ENCODE measurements around the gene PLAC8. TPM values are rescaled to one million over a fixed set of nuclear protein-coding genes. Genes with fewer than 3 reads are reported as not detected.
A peak's percentile ranks its signal among the peaks of the same experiment; 100 is the strongest.

Gene PLAC8
- total and polyA plus RNA-seq, 3 experiments from 2014 or later, result 17.8 to 550 (median 19.7) TPM

DNA sequence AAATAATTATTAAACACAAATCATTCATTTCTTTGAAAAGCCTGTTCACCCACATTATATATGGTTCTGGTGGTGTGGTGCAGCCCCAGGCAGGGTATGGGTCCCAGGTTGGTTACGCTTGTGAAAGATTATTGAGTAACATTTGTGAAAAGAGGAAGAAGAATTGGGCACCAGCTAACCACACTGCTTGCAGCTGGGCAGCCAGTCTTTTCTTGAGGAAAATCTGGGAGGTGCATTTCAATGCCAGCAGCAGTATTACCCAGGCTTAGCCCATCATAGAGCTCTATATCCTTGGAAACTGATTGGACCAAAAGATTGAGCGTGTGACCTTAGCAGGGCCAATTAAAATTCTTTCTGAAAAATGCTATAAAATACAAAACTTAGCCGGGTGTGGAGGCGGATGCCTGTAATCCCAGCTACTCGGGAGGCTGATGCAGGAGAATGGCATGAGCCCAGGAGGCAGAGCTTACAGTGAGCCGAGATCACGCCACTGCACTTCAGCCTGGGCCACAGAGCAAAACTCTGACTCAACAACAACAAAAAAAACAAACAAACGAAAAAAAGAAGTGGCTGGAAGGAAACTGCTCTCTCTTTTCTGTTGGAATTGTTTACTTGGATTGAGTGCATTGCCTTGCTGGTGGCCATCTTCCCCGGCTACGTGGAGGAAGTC is 9.7 kb upstream of the PLAC8 start:
- H3K9me3 ChIP-seq (ENCODE audit: low read length), result no peaks in the 10 kb centered on the region
- ChIA-PET CTCF (interaction anchor here (0.7 to 1.2 kb wide), 6 partner anchors 10 to 160 kb away, joined by 3 read pairs; partner anchors contain the start of genes COQ2 and PLAC8), POLR2A (interaction anchor here (0.7 kb wide), 1 partner anchor 757 kb away, joined by 3 read pairs; no protein-coding TSS in a partner anchor)
- no peaks in the 10 kb centered on the region for H3K27me3 ChIP-seq (ENCODE audit: insufficient read depth, low read length, poor library complexity, severe bottlenecking)
- H3K27ac Mint-ChIP-seq, result peak overlapping the region in 3 of 8 donors; percentile 5 to 76 (median 14)
- no peaks in the 10 kb centered on the region for H3K9me3 Mint-ChIP-seq
- H3K36me3 ChIP-seq (ENCODE audit: insufficient read depth, low read length), result no peaks in the 10 kb centered on the region
- no peak for DNase-seq
- H3K36me3 Mint-ChIP-seq, result no peaks in the 10 kb centered on the region
- peaks cover 0 to 3% of the 10 kb centered on the region in 2 donors for H3K27me3 Mint-ChIP-seq
- H3K4me1 Mint-ChIP-seq, result peaks cover 12 to 26% (median 16%) of the 10 kb centered on the region in 3 donors
- H3K4me3 Mint-ChIP-seq, result peak overlapping the region in 2 of 7 donors; percentile 32 to 61
- H3K4me3 ChIP-seq (ENCODE audit: low read length), result no peak overlapping the region
- peaks cover 6% of the 10 kb centered on the region for H3K4me1 ChIP-seq (ENCODE audit: insufficient read depth, low read length)
- no peak overlapping the region for H3K27ac ChIP-seq (ENCODE audit: low read depth, low read length)

DNA sequence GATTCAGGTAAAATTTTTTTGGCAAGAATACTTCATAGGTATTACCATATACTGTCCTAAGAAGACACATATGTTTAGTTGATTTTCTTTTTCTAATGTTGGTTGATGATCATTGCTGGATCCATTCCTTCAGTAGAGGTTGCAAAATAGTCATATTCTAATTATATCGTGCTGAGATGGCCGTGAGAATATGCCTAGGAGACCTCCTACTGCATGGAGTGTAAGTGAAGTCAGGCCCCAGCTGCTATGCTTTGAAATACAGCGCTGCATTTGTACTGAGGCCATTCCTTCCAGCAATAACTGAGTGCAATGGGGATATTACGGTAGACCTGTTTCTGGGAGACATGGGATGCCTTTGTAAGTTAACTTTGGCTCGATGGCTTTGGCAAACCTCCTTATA is 6.7 kb upstream of the PLAC8 start:
- Histone ChIP-seq H3K4me1 (ENCODE audit: insufficient read depth, low read length) (peaks cover 3% of the 10 kb centered on the region), H3K9me3 (ENCODE audit: low read length) (no peaks in the 10 kb centered on the region), H3K36me3 (ENCODE audit: insufficient read depth, low read length) (no peaks in the 10 kb centered on the region), H3K27me3 (ENCODE audit: insufficient read depth, low read length, poor library complexity, severe bottlenecking) (no peaks in the 10 kb centered on the region), H3K4me3 (ENCODE audit: low read length) (no peak overlapping the region), H3K27ac (ENCODE audit: low read depth, low read length) (no peak overlapping the region)
- H3K27ac Mint-ChIP-seq, result no peak overlapping the region
- H3K36me3 Mint-ChIP-seq, result no peaks in the 10 kb centered on the region
- peaks cover 14 to 29% (median 18%) of the 10 kb centered on the region in 3 donors for H3K4me1 Mint-ChIP-seq
- peaks cover 0 to 3% of the 10 kb centered on the region in 2 donors for H3K27me3 Mint-ChIP-seq
- no peaks in the 10 kb centered on the region for H3K9me3 Mint-ChIP-seq
- DNase-seq, result no peak
- ChIA-PET CTCF (interaction anchor here (1.7 kb wide), 1 partner anchor 11 kb away, joined by 4 read pairs; no protein-coding TSS in a partner anchor), POLR2A (no interaction called here)
- H3K4me3 Mint-ChIP-seq, result peak overlapping the region in 1 of 7 donors; percentile 2

DNA sequence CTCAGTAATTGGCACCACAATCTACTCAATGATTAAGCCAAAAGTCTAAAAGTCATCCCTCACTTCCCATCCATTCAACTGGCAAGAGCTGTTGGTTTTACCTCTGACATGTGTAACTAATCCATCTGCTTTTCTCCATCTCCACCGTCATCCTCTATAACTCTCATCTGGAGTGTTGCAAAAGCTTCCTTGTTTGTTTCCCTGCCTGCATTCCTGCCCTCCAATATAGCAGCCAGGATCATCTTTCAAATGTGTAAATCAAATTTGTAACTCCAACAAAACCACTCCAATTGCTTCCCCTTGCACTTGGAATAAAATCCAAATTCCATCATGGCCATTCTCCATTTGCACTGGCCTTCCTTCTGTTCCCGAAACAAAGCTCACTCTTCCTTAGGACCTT is 4.3 kb upstream of the PLAC8 start:
- Histone ChIP-seq H3K9me3 (ENCODE audit: low read length) (no peaks in the 10 kb centered on the region), H3K27me3 (ENCODE audit: insufficient read depth, low read length, poor library complexity, severe bottlenecking) (no peaks in the 10 kb centered on the region), H3K4me1 (ENCODE audit: insufficient read depth, low read length) (peaks cover 17% of the 10 kb centered on the region), H3K27ac (ENCODE audit: low read depth, low read length) (no peak overlapping the region), H3K4me3 (ENCODE audit: low read length) (no peak overlapping the region), H3K36me3 (ENCODE audit: insufficient read depth, low read length) (no peaks in the 10 kb centered on the region)
- Mint-ChIP-seq H3K9me3 (no peaks in the 10 kb centered on the region), H3K27ac (peak overlapping the region in 1 of 8 donors; percentile 2), H3K4me1 (peaks cover 18 to 31% (median 29%) of the 10 kb centered on the region in 3 donors), H3K36me3 (peaks cover 0 to 5% (median 0%) of the 10 kb centered on the region in 3 donors), H3K27me3 (no peaks in the 10 kb centered on the region), H3K4me3 (peak overlapping the region in 1 of 7 donors; percentile 39)
- CTCF ChIA-PET, result interaction anchor here (0.7 to 2.3 kb wide), 2 partner anchors 8 to 106 kb away, joined by 4 to 8 read pairs; no protein-coding TSS in a partner anchor
- POLR2A ChIA-PET, result interaction anchor here (0.7 kb wide), 1 partner anchor 96 kb away, joined by 3 read pairs; no protein-coding TSS in a partner anchor
- no peak for DNase-seq

DNA sequence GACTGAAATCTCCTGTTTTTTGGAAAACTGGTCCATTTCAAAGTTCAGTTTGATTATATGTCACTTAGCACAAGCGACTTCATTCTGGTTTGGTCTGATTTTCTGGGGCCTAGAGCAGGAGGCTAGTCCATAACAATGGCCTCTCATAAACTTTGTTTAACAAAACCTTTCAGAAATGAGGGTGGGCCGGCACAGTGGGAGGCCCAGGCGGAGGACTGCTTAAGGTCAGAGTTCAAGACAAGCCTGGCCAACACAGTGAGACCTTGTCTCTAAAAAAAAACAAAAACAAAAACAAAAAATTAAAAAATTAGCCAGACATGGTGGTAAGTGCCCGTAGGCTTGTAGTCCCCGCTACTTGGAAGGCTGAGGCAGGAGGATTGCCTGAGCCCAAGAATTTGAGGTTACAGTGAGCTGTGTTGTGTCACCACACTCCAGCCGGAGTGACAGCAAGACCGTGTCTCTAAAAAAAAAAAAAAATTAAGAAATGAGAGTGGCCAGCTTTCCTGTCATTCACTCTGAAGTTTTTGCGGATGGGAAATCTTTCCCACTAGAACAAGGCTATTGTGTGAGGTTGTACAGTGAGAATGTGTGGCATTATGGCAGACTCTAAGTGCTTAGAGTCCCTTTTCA is 1.2 kb upstream of the PLAC8 start:
- Histone ChIP-seq H3K9me3 (ENCODE audit: low read length) (no peaks in the 10 kb centered on the region), H3K4me3 (ENCODE audit: low read length) (no peak overlapping the region), H3K27me3 (ENCODE audit: insufficient read depth, low read length, poor library complexity, severe bottlenecking) (no peaks in the 10 kb centered on the region), H3K4me1 (ENCODE audit: insufficient read depth, low read length) (peaks cover 28% of the 10 kb centered on the region), H3K36me3 (ENCODE audit: insufficient read depth, low read length) (no peaks in the 10 kb centered on the region), H3K27ac (ENCODE audit: low read depth, low read length) (no peak overlapping the region)
- Mint-ChIP-seq H3K4me3 (peak overlapping the region in 1 of 7 donors; percentile 20), H3K9me3 (no peaks in the 10 kb centered on the region), H3K27ac (peak overlapping the region; percentile 51 to 97 (median 93)), H3K27me3 (no peaks in the 10 kb centered on the region), H3K36me3 (peaks cover 0 to 19% (median 0%) of the 10 kb centered on the region in 3 donors), H3K4me1 (peaks cover 25 to 55% (median 53%) of the 10 kb centered on the region in 3 donors)
- ChIA-PET POLR2A (interaction anchor here (0.7 kb wide), 1 partner anchor 96 kb away, joined by 3 read pairs; no protein-coding TSS in a partner anchor), CTCF (interaction anchor here (1.0 to 1.6 kb wide), 3 partner anchors 10 to 144 kb away, joined by 3 read pairs; no protein-coding TSS in a partner anchor)
- no peak for DNase-seq

DNA sequence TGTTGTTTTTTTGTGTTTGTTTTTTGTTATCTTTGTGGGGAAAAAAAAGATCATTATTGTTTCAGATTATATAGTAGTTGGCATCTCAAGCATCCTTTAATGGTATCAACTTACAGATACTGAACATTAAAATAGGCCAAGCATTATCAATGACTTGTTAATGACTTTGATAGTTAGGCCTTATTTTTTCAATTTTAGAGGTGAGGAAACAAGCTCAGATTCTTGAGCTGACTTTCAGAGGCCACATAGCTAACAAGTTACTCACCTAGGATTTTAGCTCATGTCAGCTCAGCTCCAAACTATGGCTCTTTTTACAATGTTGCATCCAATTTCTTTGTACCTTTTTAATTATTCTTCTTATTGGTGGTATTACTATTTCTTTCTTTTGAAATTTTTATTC is 471 bp upstream of the PLAC8 start:
- Histone ChIP-seq H3K27me3 (ENCODE audit: insufficient read depth, low read length, poor library complexity, severe bottlenecking) (no peaks in the 10 kb centered on the region), H3K27ac (ENCODE audit: low read depth, low read length) (no peak overlapping the region), H3K4me1 (ENCODE audit: insufficient read depth, low read length) (peaks cover 31% of the 10 kb centered on the region), H3K4me3 (ENCODE audit: low read length) (no peak overlapping the region), H3K9me3 (ENCODE audit: low read length) (no peaks in the 10 kb centered on the region), H3K36me3 (ENCODE audit: insufficient read depth, low read length) (no peaks in the 10 kb centered on the region)
- H3K27me3 Mint-ChIP-seq, result no peaks in the 10 kb centered on the region
- peak overlapping the region; percentile 87 to 98 (median 95) for H3K4me3 Mint-ChIP-seq
- H3K36me3 Mint-ChIP-seq, result peaks cover 0 to 25% (median 5%) of the 10 kb centered on the region in 3 donors
- peak overlapping the region; percentile 76 to 97 (median 93) for H3K27ac Mint-ChIP-seq
- POLR2A ChIA-PET, result interaction anchor here (0.9 to 2.4 kb wide), 3 partner anchors 102 to 145 kb away, joined by 3 to 12 read pairs (median 7); no protein-coding TSS in a partner anchor
- CTCF ChIA-PET, result interaction anchor here (1.0 to 6.8 kb wide), 7 partner anchors 10 to 145 kb away, joined by 3 to 57 read pairs (median 3); no protein-coding TSS in a partner anchor
- no peak for DNase-seq
- H3K9me3 Mint-ChIP-seq, result no peaks in the 10 kb centered on the region
- H3K4me1 Mint-ChIP-seq, result peaks cover 31 to 62% (median 59%) of the 10 kb centered on the region in 3 donors

DNA sequence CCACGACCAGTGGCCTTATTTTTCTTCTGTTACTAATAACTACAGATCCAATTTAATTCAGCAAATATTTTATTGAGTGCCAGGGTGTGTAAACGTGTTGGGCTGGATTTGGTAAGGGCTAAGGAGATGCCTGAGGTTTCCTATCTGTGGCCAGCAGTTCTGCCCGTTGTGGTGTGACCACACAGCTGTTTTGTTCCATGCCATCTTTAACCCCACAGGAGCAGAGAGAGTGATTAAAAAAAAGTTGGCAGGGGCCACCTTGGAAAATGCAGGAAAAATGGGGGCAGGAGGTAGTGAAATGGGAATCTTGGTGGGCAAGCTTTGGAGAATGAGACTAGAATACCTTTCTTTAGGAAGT is 1.1 kb downstream of the PLAC8 start:
- H3K4me1 Mint-ChIP-seq, result peaks cover 37 to 67% (median 63%) of the 10 kb centered on the region in 3 donors
- H3K36me3 ChIP-seq (ENCODE audit: insufficient read depth, low read length), result no peaks in the 10 kb centered on the region
- peaks cover 0 to 3% of the 10 kb centered on the region in 2 donors for H3K27me3 Mint-ChIP-seq
- H3K4me3 ChIP-seq (ENCODE audit: low read length), result peak overlapping the region; percentile 77
- H3K27ac ChIP-seq (ENCODE audit: low read depth, low read length), result peak overlapping the region; percentile 69
- peaks cover 0 to 32% (median 5%) of the 10 kb centered on the region in 3 donors for H3K36me3 Mint-ChIP-seq
- peak overlapping the region; percentile 87 to 98 (median 96) for H3K4me3 Mint-ChIP-seq
- H3K9me3 ChIP-seq (ENCODE audit: low read length), result no peaks in the 10 kb centered on the region
- peaks cover 37% of the 10 kb centered on the region for H3K4me1 ChIP-seq (ENCODE audit: insufficient read depth, low read length)
- ChIA-PET CTCF (interaction anchor here (0.8 to 6.8 kb wide), 15 partner anchors 13 to 171 kb away, joined by 3 to 57 read pairs (median 6); partner anchors contain the start of gene COQ2), POLR2A (interaction anchor here (0.6 to 2.4 kb wide), 5 partner anchors 13 to 144 kb away, joined by 3 to 12 read pairs (median 7); no protein-coding TSS in a partner anchor)
- H3K27ac Mint-ChIP-seq, result peak overlapping the region; percentile 76 to 97 (median 94)
- no peaks in the 10 kb centered on the region for H3K9me3 Mint-ChIP-seq
- no peak for DNase-seq
- H3K27me3 ChIP-seq (ENCODE audit: insufficient read depth, low read length, poor library complexity, severe bottlenecking), result no peaks in the 10 kb centered on the region

DNA sequence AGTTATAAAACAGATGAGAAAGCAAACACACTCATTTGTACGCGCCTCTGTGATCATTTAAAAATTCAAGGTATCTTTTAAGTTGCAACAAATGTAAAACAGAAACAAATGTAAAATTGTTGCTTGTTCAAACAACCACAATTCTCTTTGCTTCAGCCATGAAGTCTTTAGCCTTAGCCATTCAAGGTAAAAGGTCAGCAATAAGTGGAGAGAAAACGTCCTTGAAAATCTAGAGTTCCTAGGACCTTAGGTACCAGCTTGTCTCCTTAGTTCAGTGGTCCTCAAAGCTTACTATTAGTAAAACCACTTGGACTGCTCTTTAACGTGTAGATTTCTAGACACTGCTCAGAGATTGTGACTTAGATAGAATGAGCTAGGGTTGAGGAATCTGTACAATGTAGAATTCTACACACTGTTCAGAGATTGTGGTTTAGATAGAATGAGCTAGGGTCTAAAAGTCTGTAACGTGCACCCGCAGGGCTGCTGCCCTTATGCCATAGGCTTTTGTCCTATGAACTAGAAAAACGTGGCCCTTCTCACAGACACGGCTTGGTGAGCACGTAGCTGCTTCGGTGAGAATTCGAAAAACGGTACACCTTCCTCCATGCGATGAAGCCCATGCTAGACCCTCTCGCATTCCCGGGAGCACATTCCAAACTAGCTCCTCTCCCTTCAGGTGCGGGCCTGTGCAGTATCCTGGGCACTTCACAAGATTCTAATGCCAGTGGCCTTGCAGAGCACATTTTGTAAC is 1.7 kb downstream of the PLAC8 start:
- POLR2A ChIA-PET, result interaction anchor here (0.6 to 2.4 kb wide), 7 partner anchors 13 to 683 kb away, joined by 3 to 12 read pairs (median 5); no protein-coding TSS in a partner anchor

More for the DNA sequence above, 1.7 kb downstream of the PLAC8 start:
- Mint-ChIP-seq H3K4me3 (peak overlapping the region; percentile 87 to 98 (median 96)), H3K9me3 (no peaks in the 10 kb centered on the region), H3K27ac (peak overlapping the region; percentile 76 to 97 (median 94)), H3K36me3 (peaks cover 0 to 34% (median 5%) of the 10 kb centered on the region in 3 donors), H3K4me1 (peaks cover 41 to 69% (median 66%) of the 10 kb centered on the region in 3 donors), H3K27me3 (peaks cover 0 to 6% of the 10 kb centered on the region in 2 donors)
- Histone ChIP-seq H3K4me3 (ENCODE audit: low read length) (peak overlapping the region; percentile 77), H3K36me3 (ENCODE audit: insufficient read depth, low read length) (no peaks in the 10 kb centered on the region), H3K4me1 (ENCODE audit: insufficient read depth, low read length) (peaks cover 37% of the 10 kb centered on the region), H3K27me3 (ENCODE audit: insufficient read depth, low read length, poor library complexity, severe bottlenecking) (no peaks in the 10 kb centered on the region), H3K9me3 (ENCODE audit: low read length) (no peaks in the 10 kb centered on the region), H3K27ac (ENCODE audit: low read depth, low read length) (peak overlapping the region; percentile 69)
- CTCF ChIA-PET, result interaction anchor here (0.8 to 6.8 kb wide), 14 partner anchors 12 to 169 kb away, joined by 3 to 57 read pairs (median 6); no protein-coding TSS in a partner anchor
- DNase-seq, result peak in 2 of 5 donors; percentile 6 to 44
